Activated naive CD4-positive, alpha-beta T cell treated with anti-CD3 and anti-CD28 coated beads, Interleukin-2, amount 10 ng/mL, durations not matched to agents 7 days and 5 days (primary cell): ENCODE data around the gene RAB10.
"Not testable (repeated sequence)": the region's sequence is repeated elsewhere in the genome, so short reads cannot be mapped to it uniquely, and the experiment has no call there.

Experiments
- CTCF ChIA-PET: fragments of 350-600 bp; sonication (Branson Sonifier 250); formaldehyde crosslinking; loops from one replicate; lab custom pipeline; 2021; ENCODE audit warnings: antibody characterized with exemption; lab: Charles Lee
- DNase-seq: peaks from one replicate; pipeline ENCODE4 v3.0.0-alpha.2; 2020
- H3K27ac Mint-ChIP-seq: one replicate; pipeline ENCODE4 v1.8.0; 2021; ENCODE audit warnings: mild to moderate bottlenecking, moderate library complexity, mixed read lengths
- H3K27me3 Mint-ChIP-seq: one replicate; pipeline ENCODE4 v1.8.0; 2021; ENCODE audit warnings: mild to moderate bottlenecking, mixed read lengths
- H3K36me3 Mint-ChIP-seq: one replicate; pipeline ENCODE4 v1.8.0; 2021; ENCODE audit warnings: mixed read lengths
- H3K4me1 Mint-ChIP-seq: one replicate; pipeline ENCODE4 v1.8.0; 2021; ENCODE audit warnings: mixed read lengths
- H3K4me3 Mint-ChIP-seq: one replicate; pipeline ENCODE4 v1.8.0; 2021; ENCODE audit warnings: mild to moderate bottlenecking, moderate library complexity, mixed read lengths
- H3K9me3 Mint-ChIP-seq: one replicate; pipeline ENCODE4 v1.8.0; 2021; ENCODE audit warnings: mixed read lengths

Gene RAB10

DNA sequence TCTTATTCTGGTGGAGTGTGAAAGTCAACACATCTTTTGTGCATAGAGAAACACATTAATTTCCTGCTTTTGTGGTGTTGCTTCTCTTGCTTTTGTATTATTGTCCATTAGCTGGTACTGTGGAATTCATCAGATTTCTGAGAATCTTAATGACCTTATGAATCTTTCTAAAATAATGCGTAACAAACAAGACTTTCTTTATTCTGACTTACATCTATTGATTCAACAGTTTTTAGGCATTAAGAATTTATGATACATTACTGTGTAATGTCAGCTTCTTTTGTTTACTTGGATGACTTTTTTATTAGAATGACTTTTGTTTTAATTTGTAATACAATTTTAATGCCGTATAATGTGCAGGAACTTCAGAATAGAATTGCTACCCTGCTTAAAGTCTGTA is 43.4 kb downstream of the RAB10 start:
- DNase-seq, result no peak
- Mint-ChIP-seq H3K9me3 (peaks cover 23% of the 10 kb centered on the region), H3K27me3 (no peaks in the 10 kb centered on the region), H3K4me3 (no peak overlapping the region), H3K27ac (no peak overlapping the region), H3K36me3 (peaks cover 36% of the 10 kb centered on the region), H3K4me1 (peaks cover 6% of the 10 kb centered on the region)
- CTCF ChIA-PET, result no interaction called here

DNA sequence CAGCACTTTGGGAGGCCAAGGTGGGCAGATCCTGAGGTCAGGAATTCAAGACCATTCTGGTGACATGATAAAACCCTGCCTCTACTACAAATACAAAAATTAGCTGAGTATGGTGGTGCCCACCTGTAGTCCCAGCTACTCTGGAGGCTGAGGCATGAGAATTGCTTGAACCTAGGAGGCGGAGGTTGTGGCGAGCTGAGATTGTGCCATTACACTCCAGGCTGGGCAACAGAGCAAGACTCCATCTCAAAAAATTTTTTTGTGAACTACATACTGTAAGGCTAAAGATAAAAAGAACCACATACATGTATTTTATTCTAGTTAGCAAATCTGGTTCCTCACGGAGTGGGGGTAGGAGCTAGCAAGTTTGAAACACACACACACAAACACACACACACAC is 45.1 kb downstream of the RAB10 start:
- Mint-ChIP-seq H3K9me3 (peaks cover 28% of the 10 kb centered on the region), H3K4me3 (no peak overlapping the region), H3K4me1 (peaks cover 4% of the 10 kb centered on the region), H3K36me3 (peaks cover 35% of the 10 kb centered on the region), H3K27me3 (no peaks in the 10 kb centered on the region), H3K27ac (no peak overlapping the region)
- CTCF ChIA-PET, result interaction anchor here (0.7 to 1.6 kb wide), 2 partner anchors 9 to 226 kb away, joined by 3 to 6 read pairs; no protein-coding TSS in a partner anchor
- DNase-seq, result no peak

DNA sequence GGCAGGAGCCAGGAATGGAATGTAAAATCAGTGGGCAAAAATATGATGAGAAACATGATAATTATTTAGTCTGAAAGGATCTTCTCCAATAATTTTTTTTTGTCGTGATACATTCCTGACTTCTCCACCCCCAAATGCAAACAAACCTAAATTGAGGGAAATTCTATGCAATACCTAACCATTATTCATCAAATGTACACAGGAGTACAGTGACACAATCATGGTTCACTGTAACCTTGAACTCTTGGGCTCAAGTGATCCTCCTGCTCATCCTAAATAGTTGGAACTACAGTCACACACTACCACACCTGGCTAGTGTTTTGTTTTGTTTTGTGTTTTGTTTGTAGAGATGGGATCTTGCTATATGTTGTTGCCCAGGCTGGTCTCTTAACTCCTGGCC is 46.5 kb downstream of the RAB10 start:
- no peaks in the 10 kb centered on the region for H3K27me3 Mint-ChIP-seq
- peaks cover 40% of the 10 kb centered on the region for H3K36me3 Mint-ChIP-seq
- H3K4me1 Mint-ChIP-seq, result peaks cover 4% of the 10 kb centered on the region
- DNase-seq, result no peak
- no peak overlapping the region for H3K27ac Mint-ChIP-seq
- CTCF ChIA-PET, result no interaction called here
- no peak overlapping the region for H3K4me3 Mint-ChIP-seq
- peaks cover 29% of the 10 kb centered on the region for H3K9me3 Mint-ChIP-seq

DNA sequence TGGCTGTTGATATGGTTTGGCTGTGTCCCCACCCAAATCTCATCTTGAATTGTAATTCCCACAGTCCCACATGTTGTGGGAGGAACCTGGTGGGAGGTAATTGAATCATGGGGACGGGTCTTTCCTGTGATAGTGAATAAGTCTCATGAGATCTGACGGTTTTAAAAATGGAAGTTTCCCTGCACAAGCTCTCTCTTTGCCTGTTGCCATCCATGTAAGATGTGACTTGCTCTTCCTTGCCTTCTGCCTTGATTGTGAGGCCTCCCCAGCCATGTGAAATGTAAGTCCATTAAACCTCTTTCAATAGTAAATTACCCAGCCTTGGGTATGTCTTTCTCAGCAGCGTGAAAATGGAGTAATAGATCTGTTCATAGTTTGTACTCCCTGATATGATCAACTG is 47.0 kb downstream of the RAB10 start:
- CTCF ChIA-PET, H3K27me3 Mint-ChIP-seq, H3K4me1 Mint-ChIP-seq, H3K27ac Mint-ChIP-seq, DNase-seq, H3K4me3 Mint-ChIP-seq: not testable (repeated sequence)
- Mint-ChIP-seq H3K9me3 (peaks cover 29% of the 10 kb centered on the region), H3K36me3 (peaks cover 42% of the 10 kb centered on the region)

DNA sequence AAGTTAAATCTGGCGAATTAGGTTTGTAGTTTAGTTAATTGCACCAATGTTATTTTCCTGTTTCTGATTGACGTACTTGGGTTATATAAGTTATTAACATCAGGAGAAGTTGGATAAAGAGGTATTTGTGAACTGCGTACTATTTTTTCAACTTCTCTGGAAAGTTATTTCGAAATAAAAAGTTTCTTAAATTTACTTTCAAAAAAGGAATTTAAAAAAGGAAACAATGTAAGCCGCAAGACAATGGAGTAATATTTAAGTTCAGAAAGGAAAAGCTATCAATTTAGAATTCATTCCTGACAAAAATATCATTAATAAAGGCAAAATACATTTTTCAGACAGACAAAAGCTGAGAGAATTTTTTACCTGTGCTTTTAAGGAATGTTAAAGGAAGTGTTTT is 47.7 kb downstream of the RAB10 start:
- no peak overlapping the region for H3K4me3 Mint-ChIP-seq
- DNase-seq, result no peak
- CTCF ChIA-PET, result no interaction called here
- no peak overlapping the region for H3K27ac Mint-ChIP-seq
- peaks cover 29% of the 10 kb centered on the region for H3K9me3 Mint-ChIP-seq
- peaks cover 11% of the 10 kb centered on the region for H3K4me1 Mint-ChIP-seq
- H3K27me3 Mint-ChIP-seq, result no peaks in the 10 kb centered on the region
- peaks cover 42% of the 10 kb centered on the region for H3K36me3 Mint-ChIP-seq

DNA sequence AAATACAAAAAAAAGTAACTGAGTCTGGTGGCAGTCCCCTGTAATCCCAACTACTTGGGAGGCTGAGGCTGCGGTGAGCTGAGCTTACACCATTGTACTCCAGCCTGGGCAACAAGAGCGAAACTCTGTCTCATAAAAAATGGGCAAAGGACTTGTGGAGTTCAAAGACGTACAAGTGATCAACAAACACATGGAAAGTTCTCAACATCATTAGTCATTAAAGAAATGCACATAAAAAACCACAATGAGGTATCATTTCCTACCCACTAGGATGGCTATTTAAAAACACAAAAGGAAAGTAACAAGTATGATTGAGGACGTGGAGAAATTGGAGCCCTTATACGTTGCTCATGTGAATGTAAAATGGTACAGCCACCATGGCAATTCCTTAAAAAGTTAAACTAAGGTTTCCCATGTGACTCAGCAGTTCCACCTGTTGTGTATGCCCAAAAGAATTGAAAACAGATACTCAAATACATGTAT is 52.3 kb downstream of the RAB10 start:
- H3K4me3 Mint-ChIP-seq, result no peak overlapping the region
- no peak for DNase-seq
- peaks cover 11% of the 10 kb centered on the region for H3K4me1 Mint-ChIP-seq
- CTCF ChIA-PET, result interaction anchor here (0.6 to 3.3 kb wide), 7 partner anchors 8 to 420 kb away, joined by 3 to 20 read pairs (median 4); no protein-coding TSS in a partner anchor
- peaks cover 23% of the 10 kb centered on the region for H3K36me3 Mint-ChIP-seq
- peak overlapping the region; percentile 67 for H3K27ac Mint-ChIP-seq
- peaks cover 11% of the 10 kb centered on the region for H3K9me3 Mint-ChIP-seq
- H3K27me3 Mint-ChIP-seq, result no peaks in the 10 kb centered on the region

DNA sequence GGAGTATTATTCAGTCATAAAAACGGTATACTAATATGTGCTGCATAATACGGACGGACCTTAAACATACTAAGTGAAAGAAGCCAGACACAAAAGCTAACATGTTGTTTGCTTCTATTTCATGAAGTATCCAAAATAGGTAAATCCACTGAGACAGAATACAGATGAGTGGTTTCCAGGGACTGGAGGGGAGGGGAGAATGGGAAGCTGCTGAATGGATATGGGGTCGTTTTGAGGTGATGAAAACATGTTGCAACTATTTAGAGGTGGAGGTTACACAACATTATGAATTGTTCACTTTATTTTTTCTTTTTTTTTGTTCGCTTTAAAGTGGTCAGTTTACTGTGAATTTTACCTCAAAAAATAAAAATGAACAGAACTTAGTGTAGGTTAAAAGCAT is 52.9 kb downstream of the RAB10 start:
- no peak for DNase-seq
- CTCF ChIA-PET, result interaction anchor here (0.7 to 3.3 kb wide), 5 partner anchors 9 to 95 kb away, joined by 3 to 20 read pairs (median 4); no protein-coding TSS in a partner anchor
- Mint-ChIP-seq H3K4me1 (peaks cover 11% of the 10 kb centered on the region), H3K9me3 (peaks cover 8% of the 10 kb centered on the region), H3K36me3 (peaks cover 19% of the 10 kb centered on the region), H3K4me3 (no peak overlapping the region), H3K27me3 (no peaks in the 10 kb centered on the region), H3K27ac (no peak overlapping the region)

DNA sequence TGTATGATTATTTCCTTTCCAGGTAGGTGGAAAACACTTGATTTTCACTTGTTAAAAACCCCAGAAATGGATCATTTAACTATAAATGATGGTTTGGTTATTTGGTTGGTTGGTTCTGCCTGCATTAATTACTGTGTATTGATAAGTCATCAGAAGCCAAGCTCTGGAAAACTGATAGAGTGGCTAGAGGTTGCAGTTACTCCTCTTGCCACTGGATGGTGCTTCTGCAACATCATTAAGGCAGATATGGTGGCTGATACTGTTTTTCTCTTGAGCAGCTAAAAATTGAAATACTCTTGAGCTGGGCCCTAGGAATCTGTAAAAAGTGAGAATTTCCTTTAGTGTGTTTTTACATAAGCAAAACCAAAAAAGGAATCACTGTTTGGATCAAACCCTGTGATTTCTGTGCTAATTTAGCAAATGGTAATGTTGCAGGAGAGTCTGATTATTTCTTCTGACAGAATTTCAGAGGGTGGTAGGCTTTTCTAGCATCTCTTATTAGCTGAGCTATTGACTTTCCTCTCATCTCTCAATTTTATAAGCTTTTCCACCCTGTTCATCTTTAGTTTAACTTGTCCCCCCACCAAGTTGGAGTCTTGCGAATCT is 54.3 kb downstream of the RAB10 start:
- Mint-ChIP-seq H3K9me3 (peaks cover 2% of the 10 kb centered on the region), H3K27ac (no peak overlapping the region), H3K36me3 (peaks cover 21% of the 10 kb centered on the region), H3K4me3 (no peak overlapping the region), H3K4me1 (peaks cover 11% of the 10 kb centered on the region), H3K27me3 (no peaks in the 10 kb centered on the region)
- peak; percentile 29 for DNase-seq
- CTCF ChIA-PET, result interaction anchor here (1.0 to 3.3 kb wide), 13 partner anchors 9 to 490 kb away, joined by 3 to 20 read pairs (median 4); no protein-coding TSS in a partner anchor

DNA sequence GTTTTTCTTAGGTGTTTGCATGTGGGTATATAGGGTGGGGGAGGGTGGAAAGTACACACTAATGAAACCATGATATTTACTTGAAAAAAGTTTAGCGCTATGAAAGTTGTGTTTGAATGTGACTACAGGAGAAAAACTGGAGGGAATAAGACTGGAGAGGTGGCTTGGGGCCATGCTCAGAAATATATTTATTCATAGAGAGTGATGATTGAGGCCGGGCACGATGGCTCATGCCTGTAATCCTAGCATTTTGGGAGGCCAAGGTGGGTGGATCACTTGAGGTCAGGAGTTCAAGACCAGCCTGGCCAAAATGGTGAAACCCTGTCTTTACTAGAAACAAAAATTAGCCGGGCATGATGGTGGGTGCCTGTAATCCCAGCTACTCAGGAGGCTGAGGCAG is 55.0 kb downstream of the RAB10 start:
- H3K4me3 Mint-ChIP-seq, H3K27me3 Mint-ChIP-seq, H3K27ac Mint-ChIP-seq, H3K9me3 Mint-ChIP-seq, DNase-seq: not testable (repeated sequence)
- CTCF ChIA-PET, result interaction anchor here (1.6 to 3.3 kb wide), 2 partner anchors 20 to 97 kb away, joined by 6 to 20 read pairs; no protein-coding TSS in a partner anchor
- Mint-ChIP-seq H3K4me1 (peaks cover 11% of the 10 kb centered on the region), H3K36me3 (peaks cover 24% of the 10 kb centered on the region)

DNA sequence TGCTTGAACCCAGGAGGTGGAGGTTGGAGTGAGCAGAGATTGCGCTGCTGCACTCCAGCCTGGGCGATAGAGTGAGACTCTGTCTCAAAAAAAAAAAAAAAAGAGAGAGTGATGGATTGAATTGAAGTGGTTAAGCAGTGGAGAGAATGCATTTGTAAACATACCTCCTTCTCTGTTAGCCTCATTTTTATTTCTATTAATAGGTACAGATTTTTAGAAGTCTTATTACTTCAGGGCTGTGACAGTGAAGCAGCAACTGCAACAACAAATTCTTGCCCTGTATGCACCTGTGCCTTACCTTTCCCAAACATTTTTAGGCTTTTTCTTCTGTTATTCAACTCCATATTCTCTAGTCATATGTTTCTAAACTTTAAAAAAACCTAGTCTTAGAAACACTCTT is 55.5 kb downstream of the RAB10 start:
- H3K27ac Mint-ChIP-seq, result no peak overlapping the region
- no peak for DNase-seq
- no peaks in the 10 kb centered on the region for H3K9me3 Mint-ChIP-seq
- CTCF ChIA-PET, result no interaction called here
- H3K27me3 Mint-ChIP-seq, result no peaks in the 10 kb centered on the region
- H3K4me3 Mint-ChIP-seq, result no peak overlapping the region
- H3K36me3 Mint-ChIP-seq, result peaks cover 20% of the 10 kb centered on the region
- H3K4me1 Mint-ChIP-seq, result peaks cover 11% of the 10 kb centered on the region

DNA sequence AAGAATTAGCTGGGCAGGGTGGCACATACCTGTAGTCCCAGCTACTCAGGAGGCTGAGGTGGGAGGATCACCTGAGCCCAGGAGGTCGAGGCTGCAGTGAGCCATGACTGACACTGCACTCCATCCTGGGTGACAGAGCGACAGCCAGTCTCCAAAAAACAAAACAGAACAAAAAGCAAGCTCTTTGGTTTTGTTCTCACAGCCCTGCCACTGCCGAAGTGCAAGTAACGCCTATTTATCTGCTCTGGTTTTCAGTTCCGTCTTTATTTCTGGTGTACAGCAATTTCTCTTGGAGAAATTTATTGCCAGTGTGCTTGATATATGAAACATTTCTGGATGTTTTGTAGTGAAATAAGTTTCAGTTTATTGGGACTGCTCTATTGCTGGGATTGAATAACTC is 61.9 kb downstream of the RAB10 start:
- Mint-ChIP-seq H3K9me3 (no peaks in the 10 kb centered on the region), H3K27ac (no peak overlapping the region), H3K27me3 (no peaks in the 10 kb centered on the region), H3K36me3 (peaks cover 20% of the 10 kb centered on the region), H3K4me3 (no peak overlapping the region), H3K4me1 (no peaks in the 10 kb centered on the region)
- DNase-seq, result no peak
- CTCF ChIA-PET, result no interaction called here

DNA sequence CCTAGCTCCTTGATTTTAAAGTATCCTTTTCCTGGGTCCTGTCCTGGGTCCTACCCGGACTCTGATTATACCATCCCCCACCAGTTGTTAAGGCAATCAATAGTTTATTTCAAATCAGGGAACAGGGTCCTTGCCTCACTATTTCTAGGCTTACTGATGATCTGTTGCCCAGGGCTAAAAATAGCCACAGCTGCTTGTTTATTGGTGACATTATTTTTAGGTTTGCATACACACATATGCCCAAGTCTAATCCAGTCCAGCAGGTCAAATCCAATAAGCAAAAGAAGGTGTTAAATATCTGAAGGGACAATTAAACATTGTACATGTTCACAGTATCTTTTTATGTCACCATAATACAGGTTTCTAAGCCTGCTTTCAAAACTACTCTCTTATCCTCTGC is 66.0 kb downstream of the RAB10 start:
- no peak for DNase-seq
- CTCF ChIA-PET, result interaction anchor here (0.6 kb wide), 1 partner anchor 13 kb away, joined by 3 read pairs; no protein-coding TSS in a partner anchor

DNA sequence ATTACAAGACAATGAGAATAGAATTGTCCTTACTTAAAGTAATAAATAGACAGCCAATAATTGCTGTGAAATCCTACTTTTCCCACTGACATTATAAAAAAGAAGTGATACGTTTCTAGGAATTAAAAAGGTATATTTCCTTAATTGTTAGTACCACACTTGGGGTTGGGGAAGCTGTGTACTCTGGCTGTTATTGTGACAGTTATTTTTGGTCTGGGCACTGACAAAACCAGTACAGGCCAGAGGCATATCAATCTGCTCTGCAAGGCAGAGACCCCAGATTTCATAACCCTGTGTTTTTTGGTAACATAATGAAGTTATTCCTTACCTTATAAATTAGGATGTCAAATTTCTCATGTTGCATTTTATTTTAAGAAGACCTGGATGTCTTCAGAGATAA is 66.5 kb downstream of the RAB10 start:
- H3K36me3 Mint-ChIP-seq, result peaks cover 43% of the 10 kb centered on the region
- no peaks in the 10 kb centered on the region for H3K27me3 Mint-ChIP-seq
- no peaks in the 10 kb centered on the region for H3K9me3 Mint-ChIP-seq
- no peak overlapping the region for H3K4me3 Mint-ChIP-seq
- H3K4me1 Mint-ChIP-seq, result no peaks in the 10 kb centered on the region
- H3K27ac Mint-ChIP-seq, result no peak overlapping the region
- DNase-seq, result no peak
- CTCF ChIA-PET, result no interaction called here

More for the DNA sequence above, 66.0 kb downstream of the RAB10 start:
- H3K9me3 Mint-ChIP-seq, result no peaks in the 10 kb centered on the region
- H3K27me3 Mint-ChIP-seq, result no peaks in the 10 kb centered on the region
- H3K36me3 Mint-ChIP-seq, result peaks cover 40% of the 10 kb centered on the region
- H3K4me1 Mint-ChIP-seq, result no peaks in the 10 kb centered on the region
- H3K27ac Mint-ChIP-seq, result no peak overlapping the region
- H3K4me3 Mint-ChIP-seq, result no peak overlapping the region

DNA sequence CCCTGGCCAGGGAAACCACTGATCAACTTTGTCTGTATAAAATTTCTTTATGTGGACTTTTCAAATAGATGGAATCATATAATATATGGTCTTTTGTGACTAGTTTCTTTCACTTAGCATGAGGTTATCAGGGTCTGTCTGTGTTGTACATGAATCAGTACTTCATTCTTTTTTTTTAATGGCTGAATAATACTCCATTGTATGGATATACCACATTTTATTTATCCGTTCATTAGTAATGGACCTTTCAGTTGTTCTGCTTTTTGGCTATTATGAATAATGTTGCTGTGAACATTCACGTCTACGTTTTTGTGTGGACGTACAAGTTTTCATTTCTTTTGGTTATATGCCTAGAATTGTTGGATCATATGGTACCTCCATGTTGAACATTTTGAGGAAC is 69.9 kb downstream of the RAB10 start:
- H3K27ac Mint-ChIP-seq, result no peak overlapping the region
- no peaks in the 10 kb centered on the region for H3K9me3 Mint-ChIP-seq
- no peak for DNase-seq
- H3K4me1 Mint-ChIP-seq, result peaks cover 2% of the 10 kb centered on the region
- H3K36me3 Mint-ChIP-seq, result peaks cover 45% of the 10 kb centered on the region
- H3K27me3 Mint-ChIP-seq, result no peaks in the 10 kb centered on the region
- H3K4me3 Mint-ChIP-seq, result no peak overlapping the region
- CTCF ChIA-PET, result interaction anchor here (0.6 kb wide), 1 partner anchor 150 kb away, joined by 4 read pairs; no protein-coding TSS in a partner anchor

DNA sequence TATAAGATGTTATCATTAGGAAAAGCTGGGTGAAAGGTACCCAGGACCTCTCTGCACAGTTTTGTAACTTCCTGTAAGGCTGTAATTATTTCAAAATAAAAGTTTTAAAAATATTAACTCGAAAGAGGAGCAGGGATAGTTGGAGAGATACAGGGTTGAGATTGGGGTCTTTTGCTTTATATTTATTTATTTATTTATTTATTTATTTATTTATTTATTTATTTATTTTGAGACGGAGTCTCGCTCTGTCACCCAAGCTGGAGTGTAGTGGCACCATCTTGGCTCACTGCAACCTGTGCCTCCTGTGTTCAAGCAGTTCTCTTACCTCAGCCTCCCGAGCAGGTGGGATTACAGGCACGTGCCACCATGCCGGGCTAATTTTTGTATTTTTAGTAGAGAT is 74.8 kb downstream of the RAB10 start:
- CTCF ChIA-PET, H3K27me3 Mint-ChIP-seq, DNase-seq, H3K27ac Mint-ChIP-seq, H3K9me3 Mint-ChIP-seq, H3K4me3 Mint-ChIP-seq, H3K4me1 Mint-ChIP-seq: not testable (repeated sequence)
- peaks cover 42% of the 10 kb centered on the region for H3K36me3 Mint-ChIP-seq
